Upper lobe of left lung (tissue), 6 donors: Measurements from ENCODE around the gene PLS1. TPM values are rescaled to one million over a fixed set of nuclear protein-coding genes. Genes with fewer than 3 reads are reported as not detected.
"Not testable (repeated sequence)": the region's sequence is repeated elsewhere in the genome, so short reads cannot be mapped to it uniquely, and the experiment has no call there.

Source experiments
- ATAC-seq, 2 donors: fragments of 200-7000 bp; cut with Tn5 transposase; one replicate each; pipeline ENCODE4 v1.9.1; 2022; ENCODE audit warnings: mild to moderate bottlenecking in 2 of 2, moderate library complexity in 2 of 2; ENCODE audit not compliant: low FRiP score in 2 of 2
- DNase-seq, 2 donors: peaks; one replicate each; pipeline ENCODE4 v3.0.0-alpha.2; 2019 to 2020
- H3K27ac ChIP-seq, 4 donors: fragments of 200-600 bp; sonication (generic); one replicate each; pipeline ENCODE4 v1.5.1; 2016 to 2019
- H3K27me3 ChIP-seq, 4 donors: fragments of 200-600 bp; sonication (generic); one replicate each; pipeline ENCODE4 v1.5.1; 2017 to 2019
- H3K36me3 ChIP-seq, 4 donors: fragments of 200-600 bp; sonication (generic); one replicate each; pipeline ENCODE4 v1.5.1; 2016 to 2019
- H3K4me1 ChIP-seq, 4 donors: fragments of 200-600 bp; sonication (generic); one replicate each; pipeline ENCODE4 v1.5.1; 2018 to 2019
- H3K4me3 ChIP-seq, 4 donors: fragments of 200-600 bp; sonication (generic); one replicate each; pipeline ENCODE4 v1.5.1; 2017 to 2019; ENCODE audit warnings: mild to moderate bottlenecking in 2 of 4, moderate library complexity in 1 of 4
- H3K9me3 ChIP-seq, 4 donors: fragments of 200-600 bp; sonication (generic); one replicate each; pipeline ENCODE4 v1.5.1; 2018 to 2019
- EP300 ChIP-seq, 4 donors: sonication (generic); formaldehyde crosslinking; IDR thresholded peaks; one replicate each; pipeline ENCODE4 v1.5.1; 2017; ENCODE audit warnings: antibody characterized with exemption in 4 of 4, control low read depth in 2 of 4
- POLR2A ChIP-seq, 4 donors: fragments of 450-650 bp; IDR thresholded peaks; one replicate each; pipeline ENCODE4 v1.5.1; 2016 to 2017; ENCODE audit warnings: antibody characterized with exemption in 4 of 4, mild to moderate bottlenecking in 2 of 4
- POLR2AphosphoS5 ChIP-seq, 2 donors: sonication (generic); formaldehyde crosslinking; IDR thresholded peaks; one replicate each; pipeline ENCODE4 v1.5.1; 2017; ENCODE audit warnings: antibody characterized with exemption in 2 of 2
- whole genome bisulfite sequencing, 2 donors: methylation state at CpG; one replicate each; pipeline ENCODE4 v1.1.5; 2017 to 2018; 5-methylcytosine and 5-hydroxymethylcytosine counted together
- total RNA-seq, 6 donors: library from RNA; depleted of rRNA in 4 of 6; stranded (reverse); fragments of >200 nt in 4 of 6; gene quantifications; one replicate each; pipeline versions ENCODE4 v1.1.0 to v1.2.1, GENCODE V29; 2016 to 2021
- TF ChIP-seq, protein P1 (sequence below), 6 experiments: fragments of 450-650 bp in 4 of 6; fragments of 200-600 bp in 2 of 6; sonication (generic) in 2 of 6; IDR thresholded peaks; one replicate each; pipeline ENCODE4 v1.5.1; 2016 to 2019; ENCODE audit warnings: antibody characterized with exemption in 6 of 6
- donor health status: DM: no; HTN: no; CAD: no; lungs with moderate emphysema.
- donor health status: DM: no; HTN: yes; CAD: no; lungs with severe emphysema.

Gene PLS1
- total RNA-seq, 6 donors from 2014 or later: 7.3 to 52.3 (median 21.7) TPM

DNA sequence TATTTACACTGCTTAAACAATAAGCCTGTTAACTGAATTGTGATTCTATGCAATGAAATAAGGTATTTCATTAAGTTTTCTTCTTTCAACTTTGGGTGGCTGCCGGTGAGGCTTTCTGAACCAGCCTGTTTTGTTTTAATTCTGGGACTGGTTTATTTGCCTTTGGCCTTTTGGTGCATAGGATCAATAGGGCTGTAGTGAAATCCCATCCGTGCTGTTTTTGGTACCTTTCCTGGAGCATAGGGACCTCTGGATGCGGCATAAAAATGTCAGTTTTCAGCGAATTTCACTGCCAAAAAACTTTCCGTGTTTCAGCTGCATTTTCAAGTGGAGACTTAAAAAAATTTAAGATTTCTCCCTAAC lies 514 bp downstream of the PLS1 start:
- WGBS, 2 donors: 8% methylated on average over 5 of the region's 5 CpGs
- DNase-seq (no peak), ATAC-seq (no peak)
- H3K36me3 ChIP-seq: no peaks in the 10 kb centered on the region
- no peaks in the 10 kb centered on the region for H3K27me3 ChIP-seq
- TF ChIP-seq, protein P1, sequence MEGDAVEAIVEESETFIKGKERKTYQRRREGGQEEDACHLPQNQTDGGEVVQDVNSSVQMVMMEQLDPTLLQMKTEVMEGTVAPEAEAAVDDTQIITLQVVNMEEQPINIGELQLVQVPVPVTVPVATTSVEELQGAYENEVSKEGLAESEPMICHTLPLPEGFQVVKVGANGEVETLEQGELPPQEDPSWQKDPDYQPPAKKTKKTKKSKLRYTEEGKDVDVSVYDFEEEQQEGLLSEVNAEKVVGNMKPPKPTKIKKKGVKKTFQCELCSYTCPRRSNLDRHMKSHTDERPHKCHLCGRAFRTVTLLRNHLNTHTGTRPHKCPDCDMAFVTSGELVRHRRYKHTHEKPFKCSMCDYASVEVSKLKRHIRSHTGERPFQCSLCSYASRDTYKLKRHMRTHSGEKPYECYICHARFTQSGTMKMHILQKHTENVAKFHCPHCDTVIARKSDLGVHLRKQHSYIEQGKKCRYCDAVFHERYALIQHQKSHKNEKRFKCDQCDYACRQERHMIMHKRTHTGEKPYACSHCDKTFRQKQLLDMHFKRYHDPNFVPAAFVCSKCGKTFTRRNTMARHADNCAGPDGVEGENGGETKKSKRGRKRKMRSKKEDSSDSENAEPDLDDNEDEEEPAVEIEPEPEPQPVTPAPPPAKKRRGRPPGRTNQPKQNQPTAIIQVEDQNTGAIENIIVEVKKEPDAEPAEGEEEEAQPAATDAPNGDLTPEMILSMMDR (IDR thresholded peaks at IDR 0.05): no peak
- no peak for TF ChIP-seq POLR2AphosphoS5 (IDR thresholded peaks at IDR 0.05)
- TF ChIP-seq POLR2A (IDR thresholded peaks at IDR 0.05): no peak
- H3K4me1 ChIP-seq: peaks cover 2 to 21% (median 7%) of the 10 kb centered on the region in 4 donors
- peak overlapping the region; percentile 66 to 85 (median 83) for H3K27ac ChIP-seq
- peak overlapping the region; percentile 44 to 77 (median 58) for H3K4me3 ChIP-seq
- H3K9me3 ChIP-seq: no peaks in the 10 kb centered on the region

DNA sequence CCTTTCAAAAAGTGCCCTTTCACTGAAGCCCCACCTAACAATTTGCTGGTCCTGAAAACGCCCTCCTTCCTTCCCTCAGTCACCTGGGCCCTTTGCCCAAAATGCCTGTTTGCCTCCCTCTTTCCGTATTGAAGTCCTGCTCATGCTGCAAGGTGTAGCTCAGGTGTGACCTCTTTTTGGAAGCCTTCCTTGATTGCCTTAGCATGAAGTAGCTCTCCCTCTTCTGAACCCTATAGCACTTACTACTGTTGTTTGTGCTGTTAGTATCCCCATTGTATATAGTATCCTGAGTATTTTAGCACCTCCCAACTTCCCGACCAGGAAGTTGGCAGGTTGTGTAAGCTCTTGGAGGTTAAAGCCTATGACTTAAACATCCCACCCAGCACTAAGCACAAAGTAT lies 1.7 kb downstream of the PLS1 start:
- 44 to 54% methylated on average over 3 of the region's 3 CpGs for WGBS, 2 donors
- Histone ChIP-seq H3K27me3 (no peaks in the 10 kb centered on the region), H3K27ac (peak overlapping the region in 1 of 4 donors; percentile 37), H3K4me3 (peak overlapping the region in 1 of 4 donors; percentile 62), H3K4me1 (peaks cover 2 to 21% (median 7%) of the 10 kb centered on the region in 4 donors), H3K36me3 (no peaks in the 10 kb centered on the region), H3K9me3 (no peaks in the 10 kb centered on the region)
- ATAC-seq: no peak
- no peak for DNase-seq
- no peak for TF ChIP-seq POLR2AphosphoS5 (IDR thresholded peaks at IDR 0.05)
- no peak for TF ChIP-seq POLR2A (IDR thresholded peaks at IDR 0.05)
- TF ChIP-seq EP300 (IDR thresholded peaks at IDR 0.05): no peak
- TF ChIP-seq, protein P1 (IDR thresholded peaks at IDR 0.05): no peak

DNA sequence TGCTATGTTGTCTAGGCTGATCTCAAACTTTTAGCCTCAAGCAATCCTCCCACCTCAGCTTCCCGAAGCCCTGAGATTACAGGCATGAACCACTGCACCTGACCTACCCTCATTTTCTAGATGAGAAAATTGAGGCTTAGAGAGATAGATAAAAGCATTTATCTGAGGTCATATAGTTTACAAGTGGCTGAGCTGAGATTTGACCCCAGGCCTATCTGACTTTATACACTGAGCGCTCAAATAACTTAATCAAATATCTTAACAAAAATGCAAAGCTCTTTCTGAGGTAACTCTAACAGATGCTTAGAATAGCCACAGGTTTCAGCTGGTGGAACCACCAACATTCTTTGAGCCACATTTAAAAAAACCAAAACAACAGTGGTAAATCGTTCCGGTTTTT lies 5.5 kb downstream of the PLS1 start:
- no peaks in the 10 kb centered on the region for H3K27me3 ChIP-seq
- no peak overlapping the region for H3K27ac ChIP-seq
- no peak for DNase-seq
- ATAC-seq: no peak
- H3K4me1 ChIP-seq: peaks cover under 1 to 14% (median 2%) of the 10 kb centered on the region in 4 donors
- WGBS, 2 donors: 84 to 89% methylated on average over 4 of the region's 4 CpGs
- H3K9me3 ChIP-seq: no peaks in the 10 kb centered on the region
- H3K4me3 ChIP-seq: no peak overlapping the region
- H3K36me3 ChIP-seq: no peaks in the 10 kb centered on the region
- TF ChIP-seq EP300 (IDR thresholded peaks at IDR 0.05) (no peak), POLR2AphosphoS5 (IDR thresholded peaks at IDR 0.05) (no peak), POLR2A (IDR thresholded peaks at IDR 0.05) (no peak)
- TF ChIP-seq, protein P1 (IDR thresholded peaks at IDR 0.05): no peak

DNA sequence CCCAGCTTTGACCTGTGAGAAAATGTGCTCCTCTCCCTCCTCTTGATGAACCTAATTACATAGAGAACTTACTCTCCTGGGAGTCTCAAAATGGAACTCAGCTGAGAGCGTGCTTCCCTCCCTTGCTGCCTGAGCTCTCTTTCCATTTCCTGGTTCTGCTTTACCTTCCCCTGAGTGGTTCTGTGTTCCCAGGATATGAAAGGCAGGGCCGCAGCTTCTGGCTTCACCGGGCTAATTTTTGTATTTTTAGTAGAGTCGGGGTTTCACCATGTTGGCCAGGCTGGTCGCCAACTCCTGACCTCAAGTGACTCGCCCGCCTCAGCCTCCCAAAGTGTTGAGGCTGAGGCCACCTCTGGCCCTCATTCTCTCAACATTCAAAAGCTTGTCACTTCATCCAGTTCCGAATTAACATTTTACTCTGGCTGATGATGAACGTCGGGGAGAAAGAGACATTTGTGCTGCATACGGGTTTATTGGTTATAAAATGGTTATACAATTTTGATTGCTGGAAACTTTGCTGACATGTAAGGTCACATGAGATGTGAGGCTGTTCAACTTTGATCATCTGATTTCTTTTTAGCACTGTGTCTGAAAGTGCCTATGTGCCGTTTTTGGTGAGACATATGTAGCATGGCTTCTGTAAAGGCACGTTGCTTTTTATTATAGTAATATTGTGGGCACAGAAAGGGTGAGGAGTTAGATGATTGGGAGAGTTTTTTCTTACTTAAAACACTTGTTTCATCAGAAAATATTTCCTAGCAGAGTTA lies 6.6 kb downstream of the PLS1 start:
- Histone ChIP-seq H3K9me3 (no peaks in the 10 kb centered on the region), H3K4me1 (peaks cover 0 to 5% (median 0%) of the 10 kb centered on the region in 4 donors), H3K27ac (no peak overlapping the region), H3K36me3 (no peaks in the 10 kb centered on the region), H3K4me3 (no peak overlapping the region), H3K27me3 (no peaks in the 10 kb centered on the region)
- ATAC-seq: no peak
- DNase-seq: no peak
- WGBS, 2 donors: 96% methylated on average over 13 of the region's 13 CpGs
- no peak for TF ChIP-seq POLR2A (IDR thresholded peaks at IDR 0.05)
- no peak for TF ChIP-seq EP300 (IDR thresholded peaks at IDR 0.05)
- TF ChIP-seq, protein P1 (IDR thresholded peaks at IDR 0.05): no peak
- no peak for TF ChIP-seq POLR2AphosphoS5 (IDR thresholded peaks at IDR 0.05)

DNA sequence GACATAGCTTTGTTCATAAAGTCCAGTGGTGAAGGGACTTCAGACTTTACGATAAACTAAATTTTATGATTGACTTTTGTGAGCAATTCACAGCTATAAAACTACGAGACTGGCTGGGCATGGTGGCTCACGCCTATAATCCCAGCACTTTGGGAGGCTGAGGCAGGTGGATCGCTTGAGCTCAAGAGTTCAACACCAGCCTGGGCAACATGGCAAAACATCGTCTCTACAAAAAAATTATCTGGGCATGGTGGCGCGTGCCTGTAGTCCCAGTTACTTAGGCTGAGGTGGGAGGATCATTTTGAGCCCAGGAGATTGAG lies 7.2 kb downstream of the PLS1 start:
- H3K27me3 ChIP-seq, H3K27ac ChIP-seq, DNase-seq, H3K4me3 ChIP-seq, H3K36me3 ChIP-seq, H3K4me1 ChIP-seq, ATAC-seq, H3K9me3 ChIP-seq: not testable (repeated sequence)
- WGBS, 2 donors: 96 to 97% methylated on average over 7 of the region's 7 CpGs
